COLO668 (cell line): ENCODE measurements around the gene ADIPOR1.
"Not testable (repeated sequence)": the region's sequence is repeated elsewhere in the genome, so short reads cannot be mapped to it uniquely, and the experiment has no call there.

ENCODE experiments used
- DNase-seq: peaks from one replicate; lab custom pipeline; 2025; ENCODE audit not compliant: unreplicated experiment; lab: John Stamatoyannopoulos, UW

ADIPOR1 gene, protein sequence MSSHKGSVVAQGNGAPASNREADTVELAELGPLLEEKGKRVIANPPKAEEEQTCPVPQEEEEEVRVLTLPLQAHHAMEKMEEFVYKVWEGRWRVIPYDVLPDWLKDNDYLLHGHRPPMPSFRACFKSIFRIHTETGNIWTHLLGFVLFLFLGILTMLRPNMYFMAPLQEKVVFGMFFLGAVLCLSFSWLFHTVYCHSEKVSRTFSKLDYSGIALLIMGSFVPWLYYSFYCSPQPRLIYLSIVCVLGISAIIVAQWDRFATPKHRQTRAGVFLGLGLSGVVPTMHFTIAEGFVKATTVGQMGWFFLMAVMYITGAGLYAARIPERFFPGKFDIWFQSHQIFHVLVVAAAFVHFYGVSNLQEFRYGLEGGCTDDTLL

GRCh38 chr1:202957733-202958543 lies at the start of gene ADIPOR1:
ADIPOR1 (minus strand) TSS chr1:202958312; CDS start chr1:202951070, 7,242 bp downstream.
- peak; percentile 96 for DNase-seq

GRCh38 chr1:203006948-203007871 lies 49.1 kb upstream of the ADIPOR1 start, which contains the start of gene TMEM183A:
TMEM183A (plus strand) TSS chr1:203007374; CDS start chr1:203007466, 92 bp downstream.
- peak; percentile 98 for DNase-seq

- DNase-seq, result not testable (repeated sequence)
These were observed 47.5 kb upstream of the ADIPOR1 start for GRCh38 chr1:203005395-203006142.

GRCh38 chr1:203002951-203003350 lies 44.8 kb upstream of the ADIPOR1 start:
- DNase-seq, result no peak

DNA sequence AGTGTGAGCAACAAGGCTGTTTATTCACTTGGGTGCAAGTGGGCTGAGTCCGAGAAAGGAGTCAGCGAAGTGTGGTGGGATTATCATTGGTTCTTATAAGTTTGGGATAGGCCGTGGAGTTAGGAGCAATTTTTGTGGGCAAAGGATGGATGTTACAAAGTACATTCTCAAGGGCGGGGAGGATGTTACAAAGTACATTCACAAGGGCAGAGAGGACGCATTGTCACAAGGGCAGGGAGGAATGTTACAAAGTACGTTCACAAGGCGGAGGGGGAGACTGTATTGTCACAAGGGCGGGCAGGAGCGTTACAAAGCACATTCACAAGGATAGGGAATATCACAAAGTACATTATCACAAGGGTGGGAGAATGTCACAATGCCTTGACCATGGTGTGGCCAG lies 43.9 kb upstream of the ADIPOR1 start:
- DNase-seq, result no peak

GRCh38 chr1:203000217-203000944 lies 42.3 kb upstream of the ADIPOR1 start:
- no peak for DNase-seq

- peak; percentile 61 for DNase-seq
These were observed 41.0 kb upstream of the ADIPOR1 start for GRCh38 chr1:202998836-202999750.

GRCh38 chr1:202994756-202995155 lies 36.6 kb upstream of the ADIPOR1 start:
- DNase-seq, result no peak

DNA sequence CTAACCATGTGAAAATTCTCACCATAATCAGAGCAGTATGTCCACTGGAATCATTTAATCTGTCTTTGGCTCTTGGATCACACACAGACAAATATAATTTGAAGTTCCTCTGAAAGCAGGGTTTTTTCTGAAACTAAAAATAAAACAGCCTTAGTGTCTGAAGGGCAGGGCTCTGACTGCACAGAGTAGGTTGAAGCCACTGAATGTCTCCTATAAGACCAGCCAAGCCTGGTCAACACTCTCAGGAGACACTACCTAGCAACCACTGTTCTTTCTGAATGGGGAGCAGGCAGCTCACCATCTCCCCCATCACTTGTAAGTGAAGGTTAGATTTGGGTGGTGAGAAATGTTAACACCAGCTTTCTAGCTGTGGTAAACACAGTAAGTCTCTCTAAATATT lies 33.0 kb upstream of the ADIPOR1 start:
- no peak for DNase-seq

DNA sequence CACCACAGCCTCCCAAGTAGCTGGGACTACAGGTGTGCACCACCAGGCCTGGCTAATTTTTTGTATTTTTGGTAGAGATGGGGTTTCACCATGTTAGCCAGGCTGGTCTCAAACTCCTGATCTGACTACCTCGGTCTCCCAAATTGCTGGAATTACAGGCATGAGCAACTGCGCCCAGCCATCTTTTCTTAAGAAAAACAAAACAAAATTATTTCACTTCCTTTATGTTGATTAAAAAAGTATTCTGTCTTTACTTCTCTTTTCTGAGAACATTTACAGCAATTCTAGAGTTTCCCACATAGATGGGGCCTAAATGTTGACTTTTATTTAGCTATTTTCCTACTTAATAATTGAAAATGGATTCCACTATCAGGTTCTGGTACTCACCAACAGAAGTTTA lies 31.8 kb upstream of the ADIPOR1 start:
- DNase-seq, result no peak

- DNase-seq, result no peak
These were observed 29.9 kb upstream of the ADIPOR1 start for GRCh38 chr1:202987922-202988583.

- no peak for DNase-seq
These were observed 29.1 kb upstream of the ADIPOR1 start for GRCh38 chr1:202987255-202987654.

GRCh38 chr1:202986120-202986519 lies 28.0 kb upstream of the ADIPOR1 start:
- DNase-seq, result not testable (repeated sequence)

GRCh38 chr1:202982715-202983430 lies 24.8 kb upstream of the ADIPOR1 start:
- DNase-seq, result no peak

GRCh38 chr1:202981939-202982338 lies 23.8 kb upstream of the ADIPOR1 start:
- no peak for DNase-seq

DNA sequence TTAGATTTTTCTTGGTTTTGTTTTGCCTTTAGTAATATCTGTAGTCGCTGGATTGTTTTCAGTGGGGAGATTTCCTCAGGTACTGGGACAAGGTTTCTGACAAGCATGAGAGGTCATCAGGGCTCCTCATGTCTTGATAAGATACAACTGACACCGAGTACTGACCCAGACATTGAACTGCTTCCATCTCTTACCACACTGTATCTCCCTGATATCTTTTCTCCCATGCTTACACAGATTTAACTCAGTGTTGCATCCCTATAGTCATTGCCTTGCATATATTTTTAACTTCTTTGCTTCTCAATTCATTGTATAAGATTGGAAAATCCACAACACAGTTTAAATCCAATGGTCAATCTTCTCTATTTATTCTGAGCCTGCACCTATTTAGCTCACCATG lies 21.3 kb upstream of the ADIPOR1 start:
- DNase-seq, result no peak

DNA sequence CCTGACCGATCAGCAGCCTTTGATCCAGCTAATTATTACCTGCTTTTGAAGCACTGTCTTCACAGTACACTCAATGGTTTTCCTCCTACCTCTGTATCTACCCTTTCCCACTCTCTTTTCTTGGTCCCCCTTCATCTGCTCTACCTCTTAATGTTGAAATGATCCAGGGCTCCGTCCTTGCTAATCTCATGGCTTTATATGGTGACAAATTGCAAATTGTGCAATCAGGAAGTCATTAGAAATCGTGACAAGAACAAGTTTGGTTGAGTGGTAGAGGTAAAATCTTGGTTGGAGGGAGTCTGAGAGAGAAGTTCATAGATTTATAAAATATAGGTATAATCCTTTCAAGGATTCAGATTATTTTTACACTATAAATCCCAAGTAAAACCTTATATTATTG lies 18.5 kb upstream of the ADIPOR1 start:
- DNase-seq, result no peak
